ENCODE data around the gene CLDN34.

CLDN34 gene

DNA sequence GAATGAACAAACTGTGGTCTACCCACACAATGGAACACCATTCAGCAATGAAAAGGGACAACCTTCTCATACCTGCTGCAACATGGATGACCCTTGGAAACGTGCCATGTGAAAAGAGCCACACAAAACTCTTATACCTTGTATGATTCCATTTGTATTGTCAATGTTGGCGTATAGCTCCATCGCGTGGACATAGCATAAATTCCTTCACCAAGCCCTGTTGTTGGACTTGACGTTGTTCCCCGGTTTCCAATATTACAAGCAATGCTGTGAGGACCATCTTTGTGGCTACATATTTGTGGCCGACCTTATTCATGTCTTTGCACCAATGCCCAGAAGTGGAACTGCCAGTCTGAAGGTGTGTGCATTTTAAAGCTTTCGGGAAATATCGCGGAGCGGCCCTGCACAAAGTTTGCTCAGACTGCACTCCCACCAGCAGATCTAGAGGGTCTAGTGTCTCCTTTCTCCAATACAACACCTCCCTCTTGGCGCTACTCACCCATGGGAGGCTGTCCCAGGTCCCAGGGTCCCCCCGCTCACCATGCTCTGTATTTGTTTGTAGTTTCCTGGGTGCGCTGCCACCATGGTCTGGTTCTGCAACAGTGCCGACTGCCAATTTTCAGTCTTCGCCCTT lies at the start of gene CLDN34:
Gene CLDN34, plus strand, starts transcription at position 584 of the 634 bp plus-strand sequence. Its CDS starts 0 bp downstream, at position 584.
- Histone ChIP-seq H3K4me3 (ENCODE audit: low read length) (no peak within 1 kb of the TSS), H3K9ac (ENCODE audit: low read length) (no peak within 1 kb of the TSS), H3K27me3 (ENCODE audit: control insufficient read depth, insufficient read depth, low read length) (no peaks in the 10 kb centered on the region), H3K4me1 (ENCODE audit: control insufficient read depth, insufficient read depth, low read length) (no peaks in the 10 kb centered on the region), H3K36me3 (ENCODE audit: control insufficient read depth, insufficient read depth, low read length) (no peaks in the 10 kb centered on the region), H3K9me3 (ENCODE audit: control insufficient read depth, low read length) (no peaks in the 10 kb centered on the region)

DNA sequence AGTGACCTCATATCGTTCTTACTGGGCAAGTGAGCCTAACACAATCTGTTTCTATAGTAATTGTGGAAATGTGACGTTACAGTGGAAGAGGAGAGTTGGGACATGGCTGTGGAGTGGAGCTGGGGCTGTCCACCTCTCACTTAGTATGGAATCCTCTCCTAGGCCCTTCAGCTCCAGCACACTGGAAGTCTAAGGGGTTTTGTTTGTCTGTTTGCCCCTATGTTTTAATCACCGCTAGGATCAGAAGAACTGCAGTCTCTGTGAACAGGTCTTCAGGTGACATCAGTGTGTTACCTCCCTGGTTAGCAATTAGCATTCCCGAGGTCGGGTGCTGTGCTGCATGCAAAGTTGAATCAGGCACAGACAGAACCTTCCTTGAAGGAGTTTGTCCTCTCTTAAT lies 49.3 kb upstream of the CLDN34 start:
- Histone ChIP-seq H3K9me3 (ENCODE audit: control insufficient read depth, low read length) (no peaks in the 10 kb centered on the region), H3K36me3 (ENCODE audit: control insufficient read depth, insufficient read depth, low read length) (no peaks in the 10 kb centered on the region), H3K4me1 (ENCODE audit: control insufficient read depth, insufficient read depth, low read length) (no peaks in the 10 kb centered on the region), H3K4me3 (ENCODE audit: low read length) (no peak overlapping the region), H3K9ac (ENCODE audit: low read length) (no peak overlapping the region), H3K27me3 (ENCODE audit: control insufficient read depth, insufficient read depth, low read length) (no peaks in the 10 kb centered on the region)

DNA sequence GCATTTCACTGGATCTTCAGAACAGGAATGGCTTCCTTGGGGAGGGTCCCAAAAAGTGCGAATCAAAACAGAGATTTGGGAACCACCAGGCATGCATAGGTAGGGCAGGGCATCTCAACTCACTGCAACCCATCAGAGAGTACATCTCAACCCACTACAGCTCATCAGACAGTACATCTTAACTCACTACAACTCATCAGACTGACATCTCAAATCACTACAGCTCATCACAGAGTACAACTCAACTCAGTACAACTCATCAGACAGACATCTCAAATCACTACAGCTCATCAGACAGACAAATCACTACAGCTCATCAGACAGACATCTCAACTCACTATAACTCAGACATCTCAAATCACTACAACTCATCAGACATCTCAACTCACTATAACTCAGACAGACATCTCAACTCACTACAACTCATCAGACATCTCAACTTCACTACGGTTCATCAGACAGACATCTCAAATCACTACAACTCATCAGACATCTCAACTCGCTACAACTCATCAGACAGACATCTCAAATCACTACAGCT lies 47.5 kb upstream of the CLDN34 start:
- Histone ChIP-seq H3K9me3 (ENCODE audit: control insufficient read depth, low read length) (no peaks in the 10 kb centered on the region), H3K27me3 (ENCODE audit: control insufficient read depth, insufficient read depth, low read length) (no peaks in the 10 kb centered on the region), H3K4me1 (ENCODE audit: control insufficient read depth, insufficient read depth, low read length) (no peaks in the 10 kb centered on the region), H3K36me3 (ENCODE audit: control insufficient read depth, insufficient read depth, low read length) (no peaks in the 10 kb centered on the region), H3K9ac (ENCODE audit: low read length) (no peak overlapping the region), H3K4me3 (ENCODE audit: low read length) (no peak overlapping the region)

GRCh38 chrX:9921407-9921806 lies 45.8 kb upstream of the CLDN34 start:
- no peaks in the 10 kb centered on the region for H3K27me3 ChIP-seq (ENCODE audit: control insufficient read depth, insufficient read depth, low read length)
- H3K36me3 ChIP-seq (ENCODE audit: control insufficient read depth, insufficient read depth, low read length) = no peaks in the 10 kb centered on the region
- H3K9me3 ChIP-seq (ENCODE audit: control insufficient read depth, low read length) = no peaks in the 10 kb centered on the region
- no peaks in the 10 kb centered on the region for H3K4me1 ChIP-seq (ENCODE audit: control insufficient read depth, insufficient read depth, low read length)
- H3K4me3 ChIP-seq (ENCODE audit: low read length) = no peak overlapping the region
- H3K9ac ChIP-seq (ENCODE audit: low read length) = no peak overlapping the region

- no peaks in the 10 kb centered on the region for H3K36me3 ChIP-seq (ENCODE audit: control insufficient read depth, insufficient read depth, low read length)
- H3K9me3 ChIP-seq (ENCODE audit: control insufficient read depth, low read length) = no peaks in the 10 kb centered on the region
- H3K4me3 ChIP-seq (ENCODE audit: low read length) = no peak overlapping the region
- no peaks in the 10 kb centered on the region for H3K27me3 ChIP-seq (ENCODE audit: control insufficient read depth, insufficient read depth, low read length)
- H3K9ac ChIP-seq (ENCODE audit: low read length) = no peak overlapping the region
- H3K4me1 ChIP-seq (ENCODE audit: control insufficient read depth, insufficient read depth, low read length) = no peaks in the 10 kb centered on the region
Observed at GRCh38 chrX:9923357-9923756, 43.8 kb upstream of the CLDN34 start.

DNA sequence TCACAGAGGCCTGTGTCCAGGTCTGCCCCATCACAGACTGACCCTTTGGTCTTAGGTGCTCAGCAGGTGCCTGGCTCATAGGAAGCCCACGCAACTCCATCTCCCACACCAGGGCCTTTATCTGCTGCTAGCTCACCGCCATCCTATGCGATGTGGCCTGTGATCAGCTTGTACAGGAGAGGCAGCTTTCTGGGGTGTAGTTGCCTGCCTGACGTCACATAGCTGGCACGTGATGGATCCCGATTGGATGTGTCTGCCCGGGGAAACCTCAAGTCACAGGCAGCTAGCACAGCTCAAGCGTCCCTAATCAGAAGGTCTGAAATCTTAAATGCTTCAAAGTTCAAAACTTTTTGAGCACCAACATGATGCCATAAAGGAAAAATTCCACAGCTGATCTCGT lies 41.2 kb upstream of the CLDN34 start:
- Histone ChIP-seq H3K36me3 (ENCODE audit: control insufficient read depth, insufficient read depth, low read length) (no peaks in the 10 kb centered on the region), H3K4me3 (ENCODE audit: low read length) (no peak overlapping the region), H3K9me3 (ENCODE audit: control insufficient read depth, low read length) (no peaks in the 10 kb centered on the region), H3K4me1 (ENCODE audit: control insufficient read depth, insufficient read depth, low read length) (no peaks in the 10 kb centered on the region), H3K27me3 (ENCODE audit: control insufficient read depth, insufficient read depth, low read length) (no peaks in the 10 kb centered on the region), H3K9ac (ENCODE audit: low read length) (no peak overlapping the region)

DNA sequence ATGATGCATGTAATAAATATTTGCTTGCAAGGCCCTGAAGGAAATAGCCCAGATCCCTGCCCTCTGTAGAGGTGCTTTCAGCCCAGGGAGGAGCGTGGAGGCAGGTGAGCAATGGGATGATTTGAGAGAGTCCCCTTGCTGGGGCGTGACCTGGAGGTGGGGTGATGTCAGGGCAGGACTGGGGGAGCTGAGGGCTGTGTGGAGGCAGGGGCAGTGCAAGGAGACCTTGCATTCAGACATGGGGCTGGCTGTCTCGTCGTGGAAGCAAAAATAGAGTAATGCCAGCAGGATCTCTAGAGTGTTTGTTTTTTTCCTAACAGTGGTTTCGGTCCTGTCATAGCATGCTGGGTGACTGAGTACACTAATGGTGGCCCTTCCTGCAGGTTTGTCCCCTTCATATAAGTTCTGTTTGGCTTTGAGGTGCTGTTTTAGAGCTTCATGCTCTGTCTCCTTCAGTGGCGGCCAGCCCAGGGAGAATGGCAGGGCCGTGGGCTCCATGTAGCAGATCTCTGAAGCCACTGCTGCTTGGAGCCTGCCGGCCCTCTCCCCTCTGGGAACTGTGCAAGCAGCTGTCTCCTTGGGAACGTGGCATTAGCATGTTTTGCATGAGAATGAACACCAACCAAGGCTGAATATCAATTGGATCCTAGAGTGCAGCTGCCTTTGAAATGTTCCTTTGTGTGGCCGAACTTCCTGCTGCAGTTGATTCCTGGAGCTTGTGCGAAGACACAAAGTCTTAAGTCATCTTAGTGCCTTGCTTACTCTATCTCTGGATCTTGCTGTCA lies 39.3 kb upstream of the CLDN34 start:
- H3K4me1 ChIP-seq (ENCODE audit: control insufficient read depth, insufficient read depth, low read length) = no peaks in the 10 kb centered on the region
- no peaks in the 10 kb centered on the region for H3K9me3 ChIP-seq (ENCODE audit: control insufficient read depth, low read length)
- H3K27me3 ChIP-seq (ENCODE audit: control insufficient read depth, insufficient read depth, low read length) = no peaks in the 10 kb centered on the region
- no peak overlapping the region for H3K9ac ChIP-seq (ENCODE audit: low read length)
- H3K36me3 ChIP-seq (ENCODE audit: control insufficient read depth, insufficient read depth, low read length) = no peaks in the 10 kb centered on the region
- H3K4me3 ChIP-seq (ENCODE audit: low read length) = no peak overlapping the region

- no peaks in the 10 kb centered on the region for H3K4me1 ChIP-seq (ENCODE audit: control insufficient read depth, insufficient read depth, low read length)
- H3K9me3 ChIP-seq (ENCODE audit: control insufficient read depth, low read length) = no peaks in the 10 kb centered on the region
- H3K36me3 ChIP-seq (ENCODE audit: control insufficient read depth, insufficient read depth, low read length) = no peaks in the 10 kb centered on the region
- no peaks in the 10 kb centered on the region for H3K27me3 ChIP-seq (ENCODE audit: control insufficient read depth, insufficient read depth, low read length)
- no peak overlapping the region for H3K4me3 ChIP-seq (ENCODE audit: low read length)
- H3K9ac ChIP-seq (ENCODE audit: low read length) = no peak overlapping the region
Observed at GRCh38 chrX:9935436-9935835, 31.7 kb upstream of the CLDN34 start.

DNA sequence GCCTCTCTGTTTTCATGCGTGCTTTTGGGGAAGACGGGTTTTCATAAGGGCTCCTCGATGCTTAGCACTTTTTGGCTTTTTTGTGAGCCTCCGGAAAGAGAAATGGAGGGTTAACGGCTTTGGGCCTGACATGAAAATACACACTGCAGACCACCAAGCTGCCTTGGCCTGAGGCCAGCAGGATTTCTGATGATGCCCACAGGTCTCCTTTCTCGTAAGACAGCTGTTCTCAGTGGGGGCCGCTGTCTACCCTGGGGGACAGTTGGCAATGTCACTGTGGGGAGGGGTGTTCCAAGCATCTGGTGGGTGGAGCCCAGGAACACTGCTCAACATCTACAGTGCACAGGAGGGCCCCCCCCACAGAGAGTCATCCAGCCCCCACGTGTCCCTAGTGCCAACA lies 29.4 kb upstream of the CLDN34 start:
- Histone ChIP-seq H3K27me3 (ENCODE audit: control insufficient read depth, insufficient read depth, low read length) (no peaks in the 10 kb centered on the region), H3K9me3 (ENCODE audit: control insufficient read depth, low read length) (no peaks in the 10 kb centered on the region), H3K9ac (ENCODE audit: low read length) (no peak overlapping the region), H3K4me3 (ENCODE audit: low read length) (no peak overlapping the region), H3K36me3 (ENCODE audit: control insufficient read depth, insufficient read depth, low read length) (no peaks in the 10 kb centered on the region), H3K4me1 (ENCODE audit: control insufficient read depth, insufficient read depth, low read length) (no peaks in the 10 kb centered on the region)

DNA sequence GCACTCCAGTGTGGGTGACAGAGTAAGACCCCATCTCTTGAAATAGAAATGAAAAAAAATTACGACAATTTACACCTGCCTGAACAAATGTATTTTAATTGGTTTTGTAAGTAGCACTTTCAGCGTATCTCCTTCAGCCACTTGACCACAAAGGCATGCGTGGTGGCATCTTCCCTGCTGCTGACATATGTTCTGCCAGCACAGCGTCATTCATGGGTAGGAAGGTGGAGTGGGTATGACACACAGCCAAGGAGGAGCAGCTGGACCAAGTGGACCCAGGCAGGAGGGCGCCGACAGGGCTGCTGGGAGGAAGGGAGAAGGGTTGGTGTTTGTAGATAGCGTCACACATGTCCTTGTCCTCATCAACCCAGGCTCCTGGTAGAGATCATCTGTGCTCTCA lies 28.6 kb upstream of the CLDN34 start:
- no peak overlapping the region for H3K4me3 ChIP-seq (ENCODE audit: low read length)
- H3K27me3 ChIP-seq (ENCODE audit: control insufficient read depth, insufficient read depth, low read length) = no peaks in the 10 kb centered on the region
- no peaks in the 10 kb centered on the region for H3K4me1 ChIP-seq (ENCODE audit: control insufficient read depth, insufficient read depth, low read length)
- H3K9ac ChIP-seq (ENCODE audit: low read length) = no peak overlapping the region
- no peaks in the 10 kb centered on the region for H3K9me3 ChIP-seq (ENCODE audit: control insufficient read depth, low read length)
- no peaks in the 10 kb centered on the region for H3K36me3 ChIP-seq (ENCODE audit: control insufficient read depth, insufficient read depth, low read length)

- H3K4me3 ChIP-seq (ENCODE audit: low read length) = no peak overlapping the region
Observed at GRCh38 chrX:9940421-9940820, 26.7 kb upstream of the CLDN34 start.

DNA sequence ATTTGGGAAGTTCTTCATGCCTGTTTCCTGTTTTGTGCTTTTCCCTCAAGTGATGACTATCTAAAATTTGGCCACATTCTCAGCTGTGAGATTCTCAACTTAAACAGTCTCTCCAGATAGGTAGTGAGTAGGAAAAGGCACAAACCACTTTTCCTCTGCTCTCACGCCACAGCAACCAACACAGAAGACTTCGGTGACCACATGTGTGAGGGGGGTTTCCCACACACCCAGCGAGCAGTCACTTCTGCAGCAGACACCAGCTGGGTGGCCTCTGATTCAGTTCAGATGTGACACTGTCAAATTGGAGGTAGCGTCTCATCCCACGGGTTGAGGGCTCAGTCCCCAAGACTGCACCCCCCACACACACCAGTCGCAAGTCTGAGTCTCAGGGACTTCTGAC lies 25.1 kb upstream of the CLDN34 start:
- H3K9me3 ChIP-seq (ENCODE audit: control insufficient read depth, low read length) = no peaks in the 10 kb centered on the region
- H3K4me3 ChIP-seq (ENCODE audit: low read length) = no peak overlapping the region
- no peak overlapping the region for H3K9ac ChIP-seq (ENCODE audit: low read length)
- H3K4me1 ChIP-seq (ENCODE audit: control insufficient read depth, insufficient read depth, low read length) = no peaks in the 10 kb centered on the region
- no peaks in the 10 kb centered on the region for H3K36me3 ChIP-seq (ENCODE audit: control insufficient read depth, insufficient read depth, low read length)
- H3K27me3 ChIP-seq (ENCODE audit: control insufficient read depth, insufficient read depth, low read length) = no peaks in the 10 kb centered on the region

More at GRCh38 chrX:9940421-9940820, 26.7 kb upstream of the CLDN34 start:
- Histone ChIP-seq H3K27me3 (ENCODE audit: control insufficient read depth, insufficient read depth, low read length) (no peaks in the 10 kb centered on the region), H3K4me1 (ENCODE audit: control insufficient read depth, insufficient read depth, low read length) (no peaks in the 10 kb centered on the region), H3K9ac (ENCODE audit: low read length) (no peak overlapping the region), H3K9me3 (ENCODE audit: control insufficient read depth, low read length) (no peaks in the 10 kb centered on the region), H3K36me3 (ENCODE audit: control insufficient read depth, insufficient read depth, low read length) (no peaks in the 10 kb centered on the region)

Measured in mucosa of stomach (tissue), 1 donor.